Spleen (tissue), 11 donors: Measurements from ENCODE around the gene RNLS. TPM values are rescaled to one million over a fixed set of nuclear protein-coding genes. Genes with fewer than 3 reads are reported as not detected.

Source experiments
- DNase-seq: peaks from one replicate; pipeline ENCODE4 v3.0.0-alpha.2; 2020
- H3K27ac ChIP-seq, 8 donors: fragments of 200-600 bp; sonication (generic) in 7 of 8; 1 replicate in 4 of 8; 2 replicates in 4 of 8; pipeline versions ENCODE4 v1.5.0 to v1.8.0; 2016 to 2021; ENCODE audit warnings: inconsistent platforms in 4 of 8, mild to moderate bottlenecking in 4 of 8, moderate library complexity in 1 of 8
- H3K27me3 ChIP-seq, 7 donors: fragments of 200-600 bp; sonication (generic) in 6 of 7; replicated peaks in 1 of 7; 1 replicate in 4 of 7; 2 replicates in 3 of 7; pipeline versions ENCODE4 v1.5.0 to v1.8.0; 2016 to 2021; ENCODE audit warnings: inconsistent platforms in 3 of 7, mild to moderate bottlenecking in 1 of 7
- H3K36me3 ChIP-seq, 6 donors: fragments of 200-600 bp; sonication (generic) in 5 of 6; 1 replicate in 4 of 6; 2 replicates in 2 of 6; pipeline versions ENCODE4 v1.5.0 to v1.8.0; 2016 to 2021; ENCODE audit warnings: inconsistent platforms in 2 of 6
- H3K4me1 ChIP-seq, 6 donors: fragments of 200-600 bp; sonication (generic) in 5 of 6; 1 replicate in 3 of 6; 2 replicates in 3 of 6; pipeline versions ENCODE4 v1.5.0 to v1.8.0; 2016 to 2021; ENCODE audit warnings: inconsistent platforms in 3 of 6
- H3K4me3 ChIP-seq, 8 donors: fragments of 200-600 bp; sonication (generic) in 7 of 8; 1 replicate in 4 of 8; 2 replicates in 4 of 8; pipeline versions ENCODE4 v1.5.0 to v1.8.0; 2016 to 2021; ENCODE audit warnings: inconsistent platforms in 4 of 8, mild to moderate bottlenecking in 4 of 8, moderate library complexity in 2 of 8
- H3K9me3 ChIP-seq, 8 donors: fragments of 200-600 bp; sonication (generic) in 7 of 8; 1 replicate in 4 of 8; 2 replicates in 4 of 8; pipeline versions ENCODE4 v1.5.0 to v1.8.0; 2016 to 2021; ENCODE audit warnings: inconsistent platforms in 4 of 8
- CTCF ChIP-seq, 11 experiments: fragments of 200-600 bp in 7 of 11; fragments of 450-650 bp in 4 of 11; sonication (generic) in 4 of 11; IDR thresholded peaks in 8 of 11; conservative IDR thresholded peaks in 3 of 11; 1 replicate in 7 of 11; 2 replicates in 4 of 11; pipeline versions ENCODE4 v1.4.0 to v1.8.0; 2016 to 2021; ENCODE audit warnings: antibody characterized with exemption in 11 of 11, inconsistent platforms in 4 of 11, mild to moderate bottlenecking in 1 of 11
- POLR2A ChIP-seq, 3 donors: fragments of 450-650 bp; IDR thresholded peaks; one replicate each; pipeline ENCODE4 v1.5.1; 2017; ENCODE audit warnings: antibody characterized with exemption in 3 of 3, mild to moderate bottlenecking in 1 of 3
- POLR2AphosphoS5 ChIP-seq, 3 donors: sonication (generic); formaldehyde crosslinking; IDR thresholded peaks; one replicate each; pipeline ENCODE4 v1.5.1; 2017; ENCODE audit warnings: antibody characterized with exemption in 3 of 3
- WGBS, 5 donors: extraction: QIAGEN DNeasy Blood & Tissue Kit in 3 of 5; methylation state at CpG; one replicate each; pipeline versions ENCODE4 v1.1.5 to v1.1.7; 2013 to 2018; 5-methylcytosine and 5-hydroxymethylcytosine counted together
- intact Hi-C: fragments of 100-400 bp; cut with DNase I; formaldehyde crosslinking; loops from one replicate; pipeline ENCODE4 v1.15.0; 2023; ENCODE audit warnings: low total_unique reads
- polyA plus RNA-seq, 3 donors: library from polyadenylated mRNA; stranded (reverse); fragments of 200-250 nt; gene quantifications; one replicate each; pipeline ENCODE4 v1.2.1, GENCODE V29; 2013
- total RNA-seq, 7 donors: library from RNA; depleted of rRNA in 3 of 7; stranded (reverse); fragments of >200 nt in 3 of 7; fragmentation: NEBNext Ultra II Directional in 4 of 7; extraction: Animal tissue kit (Norgen Biotek cat#: 25700) in 4 of 7; gene quantifications; one replicate each; pipeline versions ENCODE4 v1.1.0 to v1.2.1, GENCODE V29; 2016 to 2021
- donor health status: healthy with polysubstance abuse.
- donor health status: DM: no; HTN: no; CAD: no; lungs with moderate emphysema.
- donor health status: DM: no; HTN: no; CAD: no.
- donor health status: Bipolar disorder and iron deficiency.
- donor health status: healthy.
- donor health status: DM: no; HTN: no; CAD: no.
- donor health status: DM: yes; HTN: yes; CAD: no.

Gene RNLS
- total and polyA plus RNA-seq, 10 donors, result 4.5 to 28.8 (median 8.5) TPM

GRCh38 chr10:88417387-88418030 lies 165.6 kb downstream of the RNLS start:
- intact Hi-C loops, result no loop called here
- no peak overlapping the region for H3K4me3 ChIP-seq
- peaks cover 0 to 7% (median 0%) of the 10 kb centered on the region in 6 donors for H3K4me1 ChIP-seq
- no peaks in the 10 kb centered on the region for H3K36me3 ChIP-seq
- DNase-seq, result no peak
- TF ChIP-seq CTCF (IDR thresholded peaks at IDR 0.05 in 8 of 11, conservative IDR thresholded peaks at IDR 0.05 in 3 of 11) (no peak), POLR2A (IDR thresholded peaks at IDR 0.05) (no peak), POLR2AphosphoS5 (IDR thresholded peaks at IDR 0.05) (no peak)
- H3K27ac ChIP-seq, result no peak overlapping the region
- H3K9me3 ChIP-seq, result no peaks in the 10 kb centered on the region
- 71 to 88% (median 81%) methylated on average over 3 of the region's 3 CpGs for WGBS, 5 donors
- H3K27me3 ChIP-seq, result no peaks in the 10 kb centered on the region

GRCh38 chr10:88416801-88417200 lies 166.3 kb downstream of the RNLS start:
- H3K4me3 ChIP-seq, result no peak overlapping the region
- WGBS, 5 donors, result 94 to 100% (median 100%) methylated on average over 1 of the region's 1 CpG
- DNase-seq, result no peak
- H3K4me1 ChIP-seq, result peaks cover 0 to 7% (median 0%) of the 10 kb centered on the region in 6 donors
- no peaks in the 10 kb centered on the region for H3K27me3 ChIP-seq
- no peaks in the 10 kb centered on the region for H3K36me3 ChIP-seq
- no peak overlapping the region for H3K27ac ChIP-seq
- TF ChIP-seq CTCF (IDR thresholded peaks at IDR 0.05 in 8 of 11, conservative IDR thresholded peaks at IDR 0.05 in 3 of 11) (no peak), POLR2A (IDR thresholded peaks at IDR 0.05) (no peak), POLR2AphosphoS5 (IDR thresholded peaks at IDR 0.05) (no peak)
- no peaks in the 10 kb centered on the region for H3K9me3 ChIP-seq
- intact Hi-C loops, result no loop called here

GRCh38 chr10:88415533-88416130 lies 167.5 kb downstream of the RNLS start:
- no peaks in the 10 kb centered on the region for H3K36me3 ChIP-seq
- no peaks in the 10 kb centered on the region for H3K27me3 ChIP-seq
- 90 to 100% (median 97%) methylated on average over 1 of the region's 1 CpG for WGBS, 5 donors
- no peaks in the 10 kb centered on the region for H3K9me3 ChIP-seq
- H3K27ac ChIP-seq, result no peak overlapping the region
- H3K4me3 ChIP-seq, result no peak overlapping the region
- DNase-seq, result no peak
- H3K4me1 ChIP-seq, result peaks cover 0 to 7% (median 0%) of the 10 kb centered on the region in 6 donors
- TF ChIP-seq CTCF (IDR thresholded peaks at IDR 0.05 in 8 of 11, conservative IDR thresholded peaks at IDR 0.05 in 3 of 11) (no peak), POLR2AphosphoS5 (IDR thresholded peaks at IDR 0.05) (no peak), POLR2A (IDR thresholded peaks at IDR 0.05) (no peak)
- intact Hi-C loops, result no loop called here

- no peak for TF ChIP-seq POLR2A (IDR thresholded peaks at IDR 0.05)
- no peak for DNase-seq
- WGBS, 5 donors, result 55 to 69% (median 60%) methylated on average over 3 of the region's 3 CpGs
- Histone ChIP-seq H3K27ac (no peak overlapping the region), H3K4me3 (no peak overlapping the region), H3K36me3 (no peaks in the 10 kb centered on the region), H3K4me1 (peaks cover 0 to 8% (median 0%) of the 10 kb centered on the region in 6 donors), H3K27me3 (no peaks in the 10 kb centered on the region), H3K9me3 (no peaks in the 10 kb centered on the region)
- intact Hi-C loops, result no loop called here
Observed at GRCh38 chr10:88413412-88413811, 169.7 kb downstream of the RNLS start.
